Ascending aorta (tissue), 2 donors: ENCODE results near the gene FFAR3. TPM values are rescaled to one million over a fixed set of nuclear protein-coding genes. Genes with fewer than 3 reads are reported as not detected.

ENCODE experiments used
- DNase-seq, 2 donors: peaks; one replicate each; pipeline ENCODE4 v3.0.0-alpha.2; 2019; ENCODE audit warnings: low spot score in 2 of 2
- H3K27ac ChIP-seq, 2 donors: fragments of 200-600 bp; sonication (generic); one replicate each; pipeline ENCODE4 v1.5.1; 2016 to 2017; ENCODE audit warnings: mild to moderate bottlenecking in 1 of 2
- H3K27me3 ChIP-seq: fragments of 200-600 bp; sonication (generic); one replicate; pipeline ENCODE4 v1.5.1; 2017
- H3K36me3 ChIP-seq, 2 donors: fragments of 200-600 bp; sonication (generic); one replicate each; pipeline ENCODE4 v1.5.1; 2016
- H3K4me1 ChIP-seq, 2 donors: fragments of 200-600 bp; sonication (generic); one replicate each; pipeline ENCODE4 v1.5.1; 2016 to 2017; ENCODE audit warnings: mild to moderate bottlenecking in 1 of 2
- H3K4me3 ChIP-seq, 2 donors: fragments of 200-600 bp; sonication (generic); one replicate each; pipeline ENCODE4 v1.5.1; 2016 to 2017; ENCODE audit warnings: mild to moderate bottlenecking in 1 of 2
- H3K9me3 ChIP-seq, 2 donors: fragments of 200-600 bp; sonication (generic); one replicate each; pipeline ENCODE4 v1.5.1; 2016
- CTCF ChIP-seq, 3 experiments: fragments of 200-600 bp in 2 of 3; fragments of 450-650 bp in 1 of 3; sonication (generic) in 2 of 3; IDR thresholded peaks; one replicate each; pipeline ENCODE4 v1.5.1; 2016 to 2019; ENCODE audit warnings: antibody characterized with exemption in 3 of 3, mild to moderate bottlenecking in 1 of 3, moderate library complexity in 1 of 3
- intact Hi-C: fragments of 100-400 bp; cut with DNase I; formaldehyde crosslinking; loops from one replicate; pipeline ENCODE4 v1.15.1; 2023
- total RNA-seq: library from RNA; depleted of rRNA; stranded (reverse); fragments of >200 nt; gene quantifications from one replicate; pipeline ENCODE4 v1.1.0, GENCODE V29; 2016

Gene FFAR3
- total RNA-seq, 1 donor from 2014 or later: not detected

GRCh38 chr19:35396240-35396885 is 38.1 kb downstream of the FFAR3 start:
- Histone ChIP-seq H3K9me3 (no peaks in the 10 kb centered on the region), H3K36me3 (no peaks in the 10 kb centered on the region), H3K4me3 (no peak overlapping the region), H3K4me1 (no peaks in the 10 kb centered on the region), H3K27me3 (no peaks in the 10 kb centered on the region), H3K27ac (no peak overlapping the region)
- intact Hi-C loops: no loop called here
- no peak for TF ChIP-seq CTCF (IDR thresholded peaks at IDR 0.05)
- DNase-seq: no peak

GRCh38 chr19:35397064-35397463 is 38.8 kb downstream of the FFAR3 start:
- no peak for TF ChIP-seq CTCF (IDR thresholded peaks at IDR 0.05)
- intact Hi-C loops: no loop called here
- Histone ChIP-seq H3K36me3 (no peaks in the 10 kb centered on the region), H3K4me3 (no peak overlapping the region), H3K27ac (no peak overlapping the region), H3K4me1 (no peaks in the 10 kb centered on the region), H3K9me3 (no peaks in the 10 kb centered on the region), H3K27me3 (no peaks in the 10 kb centered on the region)
- no peak for DNase-seq

DNA sequence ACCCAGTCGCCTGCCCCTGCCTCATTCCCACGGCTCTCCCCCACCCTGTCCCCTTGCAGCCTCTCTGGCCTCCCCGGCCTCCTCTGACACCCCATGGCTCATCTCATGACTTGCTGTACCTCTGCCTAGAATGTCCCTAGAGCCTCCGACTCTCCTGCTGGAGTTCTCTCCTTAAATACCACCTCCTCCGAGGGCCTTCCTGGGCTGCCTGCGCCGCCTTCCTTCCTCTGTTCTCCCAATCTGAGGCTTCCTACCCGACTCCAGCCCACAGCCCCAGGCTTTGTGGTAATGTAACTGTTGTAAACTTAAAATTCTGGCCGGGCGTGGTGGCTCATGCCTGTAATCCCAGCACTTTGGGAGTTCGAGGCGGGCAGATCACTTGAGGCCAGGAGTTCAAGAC is 40.3 kb downstream of the FFAR3 start:
- no peaks in the 10 kb centered on the region for H3K4me1 ChIP-seq

GRCh38 chr19:35399231-35399630 is 41.0 kb downstream of the FFAR3 start:
- intact Hi-C loops: no loop called here
- H3K36me3 ChIP-seq: no peaks in the 10 kb centered on the region
- no peak for DNase-seq
- no peak overlapping the region for H3K4me3 ChIP-seq
- H3K4me1 ChIP-seq: no peaks in the 10 kb centered on the region
- TF ChIP-seq CTCF (IDR thresholded peaks at IDR 0.05): no peak
- no peaks in the 10 kb centered on the region for H3K9me3 ChIP-seq
- H3K27ac ChIP-seq: no peak overlapping the region
- no peaks in the 10 kb centered on the region for H3K27me3 ChIP-seq

More for the DNA sequence above, 40.3 kb downstream of the FFAR3 start:
- Histone ChIP-seq H3K27me3 (no peaks in the 10 kb centered on the region), H3K36me3 (no peaks in the 10 kb centered on the region), H3K9me3 (no peaks in the 10 kb centered on the region), H3K27ac (no peak overlapping the region), H3K4me3 (no peak overlapping the region)
- DNase-seq: no peak
- intact Hi-C loops: no loop called here
- TF ChIP-seq CTCF (IDR thresholded peaks at IDR 0.05): no peak

GRCh38 chr19:35399948-35400772 is 41.9 kb downstream of the FFAR3 start:
- intact Hi-C loops: no loop called here
- DNase-seq: no peak
- H3K4me1 ChIP-seq: no peaks in the 10 kb centered on the region

More at GRCh38 chr19:35399948-35400772, 41.9 kb downstream of the FFAR3 start:
- Histone ChIP-seq H3K27me3 (no peaks in the 10 kb centered on the region), H3K9me3 (no peaks in the 10 kb centered on the region), H3K27ac (no peak overlapping the region), H3K36me3 (no peaks in the 10 kb centered on the region), H3K4me3 (no peak overlapping the region)
- no peak for TF ChIP-seq CTCF (IDR thresholded peaks at IDR 0.05)
